ENCODE measurements around the gene CTNND2. TPM values are rescaled to one million over a fixed set of nuclear protein-coding genes. Genes with fewer than 3 reads are reported as not detected.

CTNND2 gene
- total RNA-seq, 1 experiment from 2014 or later = not detected

DNA sequence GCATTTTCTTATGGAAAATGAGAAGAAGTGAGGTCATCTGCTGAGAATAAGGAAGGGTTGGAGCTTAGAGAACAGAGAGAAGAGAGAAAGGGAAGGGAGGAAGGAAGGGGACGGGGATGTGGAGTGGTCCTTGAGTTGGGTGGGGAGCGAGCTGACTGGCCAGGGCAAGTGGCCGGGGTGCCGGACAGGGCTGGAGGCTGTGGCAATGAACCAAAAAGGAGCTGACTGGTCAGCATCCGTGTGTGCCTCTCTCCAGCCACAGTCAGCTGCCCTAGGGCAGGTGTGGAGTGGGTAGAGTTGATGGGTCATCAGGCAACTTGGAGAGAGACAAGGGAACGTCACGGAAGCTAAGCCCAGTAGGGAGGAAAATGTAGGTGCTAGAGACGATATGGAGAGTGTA lies 908.4 kb downstream of the CTNND2 start:
- Mint-ChIP-seq H3K36me3 (ENCODE audit: insufficient read depth, unreplicated experiment) (no peaks in the 10 kb centered on the region), H3K27ac (ENCODE audit: low read depth, unreplicated experiment) (no peak overlapping the region), H3K9me3 (ENCODE audit: unreplicated experiment) (peaks cover 22% of the 10 kb centered on the region), H3K4me1 (ENCODE audit: insufficient read depth, unreplicated experiment) (no peaks in the 10 kb centered on the region), H3K4me3 (ENCODE audit: unreplicated experiment) (no peak overlapping the region), H3K27me3 (ENCODE audit: insufficient read depth, unreplicated experiment) (peaks cover 44% of the 10 kb centered on the region)
- intact Hi-C loops (cut with micrococcal nuclease) = no loop called here
- DNase-seq (ENCODE audit: unreplicated experiment) = no peak
- ChIA-PET POLR2A (interaction anchor here (0.7 kb wide), 1 partner anchor 291 kb away, joined by 3 read pairs; no protein-coding TSS in a partner anchor), CTCF (no interaction called here)
- no TSS peak for BruUV-seq (replicated peaks)
- TF ChIP-seq, protein P1, sequence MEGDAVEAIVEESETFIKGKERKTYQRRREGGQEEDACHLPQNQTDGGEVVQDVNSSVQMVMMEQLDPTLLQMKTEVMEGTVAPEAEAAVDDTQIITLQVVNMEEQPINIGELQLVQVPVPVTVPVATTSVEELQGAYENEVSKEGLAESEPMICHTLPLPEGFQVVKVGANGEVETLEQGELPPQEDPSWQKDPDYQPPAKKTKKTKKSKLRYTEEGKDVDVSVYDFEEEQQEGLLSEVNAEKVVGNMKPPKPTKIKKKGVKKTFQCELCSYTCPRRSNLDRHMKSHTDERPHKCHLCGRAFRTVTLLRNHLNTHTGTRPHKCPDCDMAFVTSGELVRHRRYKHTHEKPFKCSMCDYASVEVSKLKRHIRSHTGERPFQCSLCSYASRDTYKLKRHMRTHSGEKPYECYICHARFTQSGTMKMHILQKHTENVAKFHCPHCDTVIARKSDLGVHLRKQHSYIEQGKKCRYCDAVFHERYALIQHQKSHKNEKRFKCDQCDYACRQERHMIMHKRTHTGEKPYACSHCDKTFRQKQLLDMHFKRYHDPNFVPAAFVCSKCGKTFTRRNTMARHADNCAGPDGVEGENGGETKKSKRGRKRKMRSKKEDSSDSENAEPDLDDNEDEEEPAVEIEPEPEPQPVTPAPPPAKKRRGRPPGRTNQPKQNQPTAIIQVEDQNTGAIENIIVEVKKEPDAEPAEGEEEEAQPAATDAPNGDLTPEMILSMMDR (IDR thresholded peaks at IDR 0.05; ENCODE audit: unreplicated experiment) = no peak

DNA sequence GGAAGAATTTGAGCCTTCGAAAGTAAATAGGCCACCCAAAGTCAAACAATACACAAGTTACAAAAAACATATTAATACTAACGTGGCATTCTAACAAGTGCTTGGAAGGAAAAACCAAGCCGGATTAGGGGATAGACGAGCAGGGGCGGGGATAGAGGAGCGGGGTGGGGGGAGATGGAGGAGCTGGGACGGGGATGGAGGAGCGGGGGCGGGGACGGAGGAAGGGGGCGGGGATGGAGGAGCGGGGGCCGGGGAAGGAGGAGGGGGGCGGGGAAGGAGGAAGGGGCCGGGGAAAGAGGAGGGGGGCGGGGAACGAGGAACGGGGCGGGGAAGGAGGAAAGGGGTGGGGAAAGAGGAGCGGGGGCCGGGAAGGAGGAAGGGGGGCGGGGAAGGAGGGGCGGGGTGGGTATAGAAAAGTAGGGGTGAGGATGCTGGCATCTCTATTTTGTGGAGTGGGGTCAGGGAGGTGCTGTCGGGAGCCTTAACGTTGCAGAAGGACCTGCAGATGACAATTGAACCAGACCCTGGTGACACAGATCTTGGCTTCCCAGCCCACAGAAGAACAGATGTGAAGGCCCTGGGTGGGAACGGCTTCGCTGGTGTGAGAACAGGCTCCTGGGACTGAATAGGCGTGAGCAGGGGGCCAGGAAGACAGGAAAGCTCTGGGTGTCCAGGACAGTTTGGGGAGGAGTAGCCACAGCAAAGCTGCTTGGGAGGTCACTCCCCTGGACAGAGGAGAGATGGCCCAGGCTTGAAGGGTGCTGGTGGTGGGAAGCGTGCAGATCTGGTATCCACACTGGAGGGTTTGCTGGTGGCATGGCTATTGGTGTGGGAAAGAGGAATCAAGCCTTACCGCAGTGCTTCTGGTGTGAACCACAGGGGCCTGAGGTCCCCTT lies 909.9 kb downstream of the CTNND2 start:
- no peak overlapping the region for H3K4me3 Mint-ChIP-seq (ENCODE audit: unreplicated experiment)
- no TSS peak for BruUV-seq (replicated peaks)
- intact Hi-C loops (cut with micrococcal nuclease) = no loop called here
- TF ChIP-seq, protein P1 (IDR thresholded peaks at IDR 0.05; ENCODE audit: unreplicated experiment) = no peak
- H3K27ac Mint-ChIP-seq (ENCODE audit: low read depth, unreplicated experiment) = no peak overlapping the region
- DNase-seq (ENCODE audit: unreplicated experiment) = no peak
- CTCF ChIA-PET = no interaction called here
- peaks cover 52% of the 10 kb centered on the region for H3K27me3 Mint-ChIP-seq (ENCODE audit: insufficient read depth, unreplicated experiment)
- peaks cover 22% of the 10 kb centered on the region for H3K9me3 Mint-ChIP-seq (ENCODE audit: unreplicated experiment)
- no peaks in the 10 kb centered on the region for H3K4me1 Mint-ChIP-seq (ENCODE audit: insufficient read depth, unreplicated experiment)
- POLR2A ChIA-PET = no interaction called here
- no peaks in the 10 kb centered on the region for H3K36me3 Mint-ChIP-seq (ENCODE audit: insufficient read depth, unreplicated experiment)

DNA sequence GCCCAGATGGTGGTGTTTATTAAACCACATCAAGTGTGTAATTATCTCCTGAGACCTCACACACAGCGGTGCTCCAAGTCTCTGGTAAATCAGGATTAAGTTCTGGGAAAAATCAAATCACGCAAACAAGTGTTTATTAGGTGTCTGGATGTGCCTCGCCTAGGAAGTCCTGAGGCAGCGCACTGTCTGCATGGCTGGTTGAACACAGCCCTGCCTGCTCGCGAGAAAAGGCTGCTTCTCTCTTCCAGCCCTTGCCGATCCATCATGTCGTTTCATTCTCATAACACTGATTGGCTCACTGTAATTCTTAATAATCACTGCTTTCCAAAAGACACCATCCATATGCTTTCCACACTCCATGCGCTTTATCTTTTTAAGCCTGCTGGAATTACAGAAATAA lies 913.6 kb downstream of the CTNND2 start:
- TF ChIP-seq, protein P1 (IDR thresholded peaks at IDR 0.05; ENCODE audit: unreplicated experiment) = no peak
- Mint-ChIP-seq H3K36me3 (ENCODE audit: insufficient read depth, unreplicated experiment) (no peaks in the 10 kb centered on the region), H3K9me3 (ENCODE audit: unreplicated experiment) (peaks cover 10% of the 10 kb centered on the region), H3K27me3 (ENCODE audit: insufficient read depth, unreplicated experiment) (peaks cover 67% of the 10 kb centered on the region), H3K4me3 (ENCODE audit: unreplicated experiment) (no peak overlapping the region), H3K27ac (ENCODE audit: low read depth, unreplicated experiment) (no peak overlapping the region), H3K4me1 (ENCODE audit: insufficient read depth, unreplicated experiment) (peaks cover 5% of the 10 kb centered on the region)
- intact Hi-C loops (cut with micrococcal nuclease) = no loop called here
- CTCF ChIA-PET = interaction anchor here (0.8 kb wide), 1 partner anchor 10 kb away, joined by 3 read pairs; no protein-coding TSS in a partner anchor
- no peak for DNase-seq (ENCODE audit: unreplicated experiment)
- no TSS peak for BruUV-seq (replicated peaks)
- POLR2A ChIA-PET = no interaction called here

DNA sequence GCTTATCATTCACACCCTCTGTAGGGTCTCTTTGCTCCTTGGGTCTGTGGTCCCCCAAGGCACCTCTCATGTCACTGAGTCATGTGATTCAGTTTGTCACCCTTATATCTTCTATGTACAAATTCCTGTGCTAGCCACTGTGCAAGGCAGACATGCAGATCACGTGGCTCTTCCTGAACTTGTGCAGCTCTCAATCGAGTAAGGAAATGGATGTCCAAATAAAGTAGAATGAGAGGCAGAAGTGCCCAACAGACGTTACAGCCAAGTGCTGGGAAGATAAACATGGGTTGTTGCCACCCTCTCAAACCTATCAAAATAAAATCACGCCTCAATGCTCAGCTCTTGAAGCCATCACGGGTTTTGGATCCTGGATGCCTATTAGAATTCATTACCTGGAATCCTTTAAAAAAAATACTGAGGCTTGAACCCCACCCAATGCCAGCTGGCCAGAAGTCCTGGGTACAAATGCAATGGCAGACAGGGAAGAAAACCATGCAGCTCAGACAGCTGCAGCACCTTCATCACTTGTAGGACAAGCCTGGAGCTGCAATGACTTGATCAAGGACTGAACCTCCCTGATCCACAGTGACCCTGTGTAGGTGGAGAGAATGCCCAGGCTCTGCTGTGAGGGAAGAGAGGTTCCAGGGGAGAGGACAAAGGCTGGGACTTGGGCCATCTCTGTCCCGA lies 914.5 kb downstream of the CTNND2 start:
- BruUV-seq (replicated peaks) = no TSS peak
- Mint-ChIP-seq H3K27me3 (ENCODE audit: insufficient read depth, unreplicated experiment) (peaks cover 61% of the 10 kb centered on the region), H3K36me3 (ENCODE audit: insufficient read depth, unreplicated experiment) (no peaks in the 10 kb centered on the region), H3K4me1 (ENCODE audit: insufficient read depth, unreplicated experiment) (peaks cover 5% of the 10 kb centered on the region), H3K4me3 (ENCODE audit: unreplicated experiment) (no peak overlapping the region), H3K27ac (ENCODE audit: low read depth, unreplicated experiment) (no peak overlapping the region), H3K9me3 (ENCODE audit: unreplicated experiment) (peaks cover 2% of the 10 kb centered on the region)
- intact Hi-C loops (cut with micrococcal nuclease) = loop anchor here (5.0 to 10.0 kb wide), 2 partner anchors 295 to 503 kb away; no protein-coding TSS in a partner anchor
- CTCF ChIA-PET = interaction anchor here (0.5 to 2.2 kb wide), 8 partner anchors 10 to 294 kb away, joined by 3 to 8 read pairs (median 4); no protein-coding TSS in a partner anchor
- POLR2A ChIA-PET = interaction anchor here (1.1 kb wide), 1 partner anchor 11 kb away, joined by 4 read pairs; no protein-coding TSS in a partner anchor
- no peak for DNase-seq (ENCODE audit: unreplicated experiment)
- TF ChIP-seq, protein P1 (IDR thresholded peaks at IDR 0.05; ENCODE audit: unreplicated experiment) = no peak

Measured in MCF 10A (cell line).